Inferior parietal cortex (tissue), 1 donor: Measurements from ENCODE around the gene ZNF35.
"Not testable (repeated sequence)": the region's sequence is repeated elsewhere in the genome, so short reads cannot be mapped to it uniquely, and the experiment has no call there.

ENCODE experiments used
- DNase-seq: peaks from one replicate; pipeline ENCODE4 v3.0.0-alpha.2; 2016; ENCODE audit errors: extremely low spot score

ZNF35 gene

DNA sequence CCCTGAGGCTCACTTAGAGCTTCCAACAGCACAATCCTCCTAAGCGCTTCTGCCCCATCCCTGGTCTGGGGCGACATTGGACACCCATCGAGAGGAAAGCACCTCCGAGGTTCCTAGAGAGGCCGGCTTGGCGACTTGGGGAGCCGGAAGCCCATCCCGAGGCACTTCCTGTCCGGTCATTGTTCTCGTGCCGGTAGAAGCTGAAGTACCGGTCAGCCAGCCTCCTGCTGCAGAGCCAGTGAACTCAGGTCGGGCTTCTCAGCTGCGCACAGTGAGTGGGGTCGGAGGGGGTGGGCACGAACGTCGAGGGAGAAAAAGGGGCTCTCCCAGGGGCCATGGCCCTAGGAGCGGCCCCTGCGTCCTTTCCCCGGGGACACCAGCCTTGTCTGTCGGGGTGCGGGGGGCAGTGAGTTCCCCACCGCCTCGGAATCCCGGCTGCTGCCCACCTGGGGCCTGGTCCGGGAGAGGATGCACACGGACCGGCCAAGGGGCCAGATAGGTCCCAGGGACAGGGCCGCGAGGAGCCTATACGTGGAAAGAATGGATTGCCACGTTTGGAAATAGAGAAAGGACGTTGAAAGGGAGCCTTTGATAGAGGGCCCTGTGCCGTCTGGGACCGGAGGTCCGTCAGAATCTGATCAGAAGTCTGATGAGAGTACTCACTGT, at the start of gene ZNF35:
Gene ZNF35 (plus strand): TSS at position 169 of the 666 bp plus-strand sequence. CDS start 2,336 bp downstream, outside the sequence.
- DNase-seq = peak; percentile 92

- DNase-seq = no peak
Measured at GRCh38 chr3:44601749-44602148, 46.8 kb upstream of the ZNF35 start.

- DNase-seq = no peak
Measured at GRCh38 chr3:44612678-44613077, 35.9 kb upstream of the ZNF35 start.

DNA sequence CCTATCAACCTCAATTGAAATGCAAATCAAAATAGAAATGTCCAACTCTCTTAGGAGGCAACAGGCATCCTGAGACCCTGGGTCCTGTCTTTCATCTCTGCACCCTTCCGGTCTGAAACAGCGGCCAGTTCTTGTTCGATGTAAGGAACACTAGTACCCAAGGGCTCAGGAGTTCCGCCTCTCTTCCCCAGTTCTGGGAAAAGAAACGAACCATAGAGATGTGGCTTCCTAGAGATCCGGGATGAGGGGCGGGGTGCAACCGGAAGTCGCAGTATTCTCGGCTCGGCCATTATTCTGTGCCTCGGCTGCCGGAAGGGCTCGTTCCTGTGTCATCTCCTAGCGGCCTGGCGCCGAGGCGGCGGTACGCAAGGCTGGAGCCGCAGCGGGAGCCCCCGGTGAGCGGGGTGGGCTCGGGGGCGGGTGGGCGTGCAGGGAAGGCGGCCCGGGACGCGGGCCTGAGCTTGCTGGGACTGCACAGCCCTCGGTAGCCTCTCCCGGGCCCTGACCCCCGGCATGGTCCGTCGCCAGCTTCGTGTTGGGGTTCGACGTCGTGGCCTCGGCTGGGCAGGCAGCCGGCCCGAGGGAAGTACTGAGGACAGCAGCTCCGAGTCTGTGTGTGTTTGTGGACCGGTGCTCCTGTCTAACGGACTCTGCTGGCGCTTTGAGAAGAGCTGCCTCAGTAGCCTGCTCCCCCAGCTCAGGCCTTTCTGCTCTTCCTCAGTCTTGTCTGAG, 23.6 kb upstream of the ZNF35 start, which contains the start of gene ZNF197:
Gene ZNF197 (plus strand): TSS at position 288 of the 732 bp plus-strand sequence. CDS start 4,119 bp downstream, outside the sequence.
- DNase-seq = peak; percentile 93

GRCh38 chr3:44628716-44629115, 19.8 kb upstream of the ZNF35 start:
- DNase-seq = no peak

DNA sequence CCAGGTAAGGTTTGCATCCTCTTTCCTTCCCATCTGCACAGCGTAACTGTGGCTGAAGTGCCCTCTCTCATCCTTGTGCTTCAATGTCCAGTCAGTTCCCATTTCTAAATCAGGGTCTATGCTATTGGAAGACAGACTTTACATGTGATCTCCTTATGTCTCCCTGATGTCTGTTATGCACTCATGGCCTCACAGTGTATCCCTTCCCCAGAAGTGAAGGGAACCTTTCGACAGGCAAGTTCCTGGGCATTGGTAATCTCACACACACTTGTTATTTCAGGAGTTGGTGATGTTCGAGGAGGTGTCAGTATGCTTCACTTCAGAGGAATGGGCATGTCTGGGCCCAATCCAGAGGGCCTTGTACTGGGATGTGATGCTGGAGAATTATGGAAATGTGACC, 16.3 kb upstream of the ZNF35 start:
- no peak for DNase-seq

GRCh38 chr3:44642337-44642736, 6.2 kb upstream of the ZNF35 start:
- no peak for DNase-seq

DNA sequence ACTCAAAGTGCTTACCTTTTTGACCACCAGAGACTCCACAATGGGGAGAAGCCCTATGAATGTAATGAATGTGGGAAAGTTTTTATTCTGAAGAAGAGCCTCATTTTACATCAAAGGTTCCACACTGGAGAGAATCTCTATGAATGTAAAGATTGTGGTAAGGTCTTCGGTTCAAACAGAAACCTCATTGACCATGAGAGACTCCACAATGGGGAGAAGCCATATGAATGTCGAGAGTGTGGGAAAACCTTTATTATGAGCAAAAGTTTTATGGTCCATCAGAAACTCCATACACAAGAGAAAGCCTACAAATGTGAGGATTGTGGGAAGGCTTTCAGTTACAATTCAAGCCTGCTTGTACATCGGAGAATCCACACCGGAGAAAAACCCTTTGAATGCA, 5.5 kb upstream of the ZNF35 start:
- no peak for DNase-seq

DNA sequence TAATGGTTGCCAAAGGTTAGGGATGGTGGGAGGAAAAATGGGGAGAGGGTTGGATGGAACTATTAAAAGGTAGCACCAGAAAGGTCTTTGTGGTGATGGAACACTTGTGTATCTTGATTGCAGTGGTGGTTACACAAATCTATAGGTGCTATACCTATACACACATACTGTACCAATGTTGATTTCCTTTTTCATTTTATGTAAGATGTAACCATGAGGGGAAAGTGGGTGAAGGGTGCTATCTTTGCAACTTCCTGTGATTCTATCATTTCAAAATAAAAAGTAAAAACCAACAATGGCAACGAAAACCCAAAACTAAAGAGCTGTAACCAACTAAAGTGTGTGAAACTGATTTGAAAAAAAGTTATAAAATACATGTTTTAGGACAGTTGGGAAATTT, 761 bp upstream of the ZNF35 start:
- DNase-seq = no peak

DNA sequence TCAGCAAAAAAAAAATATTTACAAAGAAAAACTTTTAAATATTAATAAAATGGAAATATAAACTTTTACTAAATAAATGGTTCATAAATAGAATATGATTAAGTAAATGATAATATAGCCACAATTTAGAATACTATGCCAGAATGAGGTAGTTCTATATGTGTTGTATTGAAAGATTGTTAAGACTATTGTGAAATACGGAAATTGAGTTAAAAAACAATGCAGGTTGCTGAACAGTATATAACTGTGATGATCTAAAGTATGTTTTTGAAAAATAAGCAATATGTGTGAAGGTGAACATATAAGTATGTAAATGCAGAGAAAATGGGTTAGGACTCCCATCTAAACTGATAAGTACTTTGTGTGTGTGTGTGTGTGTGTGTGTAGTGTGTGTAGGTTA, 1.2 kb downstream of the ZNF35 start:
- DNase-seq = no peak

GRCh38 chr3:44654039-44654438, 5.5 kb downstream of the ZNF35 start:
- DNase-seq = no peak

DNA sequence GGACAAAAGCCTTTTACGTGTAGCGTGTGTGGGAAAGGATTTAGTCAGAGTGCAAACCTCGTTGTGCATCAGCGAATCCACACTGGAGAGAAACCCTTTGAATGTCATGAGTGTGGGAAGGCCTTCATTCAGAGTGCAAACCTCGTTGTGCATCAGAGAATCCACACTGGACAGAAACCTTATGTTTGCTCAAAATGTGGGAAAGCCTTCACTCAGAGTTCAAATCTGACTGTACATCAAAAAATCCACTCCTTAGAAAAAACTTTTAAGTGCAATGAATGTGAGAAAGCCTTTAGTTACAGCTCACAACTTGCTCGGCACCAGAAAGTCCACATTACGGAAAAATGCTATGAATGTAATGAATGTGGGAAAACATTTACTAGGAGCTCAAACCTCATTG, 10.5 kb downstream of the ZNF35 start:
- DNase-seq = no peak

DNA sequence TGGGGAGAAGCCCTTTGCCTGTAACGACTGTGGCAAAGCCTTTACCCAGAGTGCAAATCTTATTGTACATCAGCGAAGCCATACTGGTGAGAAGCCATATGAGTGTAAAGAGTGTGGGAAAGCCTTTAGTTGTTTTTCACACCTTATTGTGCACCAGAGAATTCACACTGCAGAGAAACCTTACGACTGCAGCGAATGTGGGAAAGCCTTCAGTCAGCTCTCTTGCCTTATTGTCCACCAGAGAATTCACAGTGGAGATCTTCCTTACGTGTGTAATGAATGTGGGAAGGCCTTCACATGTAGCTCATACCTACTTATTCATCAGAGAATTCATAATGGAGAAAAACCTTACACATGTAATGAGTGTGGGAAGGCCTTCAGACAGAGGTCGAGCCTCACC, 10.9 kb downstream of the ZNF35 start:
- DNase-seq = no peak

DNA sequence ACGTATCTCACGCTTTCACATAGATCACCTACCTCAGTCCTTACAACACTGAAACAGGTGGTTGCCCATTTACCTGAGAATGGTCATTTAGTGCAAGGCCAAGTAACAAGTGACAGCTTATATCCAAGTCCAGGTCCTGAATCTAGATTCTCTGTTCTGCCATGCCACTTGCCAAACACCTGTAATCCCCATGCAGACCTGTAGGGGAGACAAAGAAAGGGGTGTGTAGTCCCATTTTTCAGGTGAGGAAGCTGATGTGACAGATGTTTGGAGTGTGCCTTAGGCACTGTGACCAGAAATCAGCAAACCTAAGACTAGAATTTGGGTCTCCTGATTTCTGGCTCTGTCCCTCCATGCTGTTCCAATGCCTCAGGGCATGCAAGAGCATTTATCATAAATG, 12.7 kb downstream of the ZNF35 start:
- no peak for DNase-seq

DNA sequence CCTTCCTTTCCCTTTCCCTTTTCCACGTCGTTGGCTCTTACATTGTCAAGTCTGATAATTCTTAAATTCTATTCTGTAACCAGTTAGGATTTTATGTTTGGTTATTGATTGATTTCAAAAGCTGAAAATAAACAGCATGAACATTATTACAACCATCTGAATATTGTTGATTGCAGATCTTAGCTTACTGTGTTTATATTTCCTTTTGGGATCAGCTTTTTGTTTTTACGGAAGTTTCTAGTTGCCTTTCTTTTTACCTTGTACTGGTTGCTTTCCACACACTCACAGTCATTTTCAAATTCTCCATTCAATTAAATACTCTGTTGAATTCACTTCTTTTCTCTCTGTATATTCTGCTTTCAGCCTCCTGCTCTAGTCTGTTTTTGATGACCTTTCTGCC, 16.6 kb downstream of the ZNF35 start:
- no peak for DNase-seq

DNA sequence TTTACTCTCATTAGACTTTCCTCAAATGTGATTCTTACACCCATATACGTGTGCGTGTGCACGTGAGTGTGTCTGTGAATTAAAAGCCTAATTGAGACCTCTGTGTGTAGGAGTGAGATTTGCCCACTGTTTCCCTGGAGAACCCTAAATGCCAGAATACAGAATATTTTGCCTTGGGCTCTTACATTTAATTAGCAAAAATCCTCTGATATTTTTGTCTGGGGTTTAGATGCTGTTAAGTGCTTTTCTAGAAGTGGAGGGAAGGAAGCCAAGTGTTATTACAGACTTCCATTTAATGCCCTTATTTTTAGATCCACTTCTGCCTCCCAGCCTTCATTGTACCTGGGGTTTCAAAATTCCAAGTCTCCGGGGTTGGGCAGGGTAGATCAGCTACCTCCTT, 17.8 kb downstream of the ZNF35 start:
- DNase-seq = no peak

DNA sequence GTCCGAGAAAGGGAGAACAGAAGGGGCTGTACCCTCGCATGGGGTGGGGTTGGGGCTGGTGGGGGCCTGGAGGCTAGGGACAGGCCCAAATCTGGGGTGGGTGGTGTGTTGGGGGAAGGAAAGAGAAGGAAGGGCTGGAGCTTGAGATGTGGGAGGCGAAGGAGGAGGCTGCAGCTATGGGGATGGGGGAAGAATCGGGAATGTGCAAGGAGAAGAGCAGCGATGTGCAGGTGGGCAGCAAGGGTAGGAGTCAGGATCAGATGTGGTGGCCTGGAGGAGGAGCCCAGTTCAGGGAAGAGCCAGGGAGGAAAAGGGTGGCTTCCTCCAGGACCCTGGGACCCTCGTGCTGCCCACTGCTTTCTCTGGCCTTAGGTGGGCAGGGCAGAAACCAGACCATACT, 21.2 kb downstream of the ZNF35 start:
- DNase-seq = no peak

DNA sequence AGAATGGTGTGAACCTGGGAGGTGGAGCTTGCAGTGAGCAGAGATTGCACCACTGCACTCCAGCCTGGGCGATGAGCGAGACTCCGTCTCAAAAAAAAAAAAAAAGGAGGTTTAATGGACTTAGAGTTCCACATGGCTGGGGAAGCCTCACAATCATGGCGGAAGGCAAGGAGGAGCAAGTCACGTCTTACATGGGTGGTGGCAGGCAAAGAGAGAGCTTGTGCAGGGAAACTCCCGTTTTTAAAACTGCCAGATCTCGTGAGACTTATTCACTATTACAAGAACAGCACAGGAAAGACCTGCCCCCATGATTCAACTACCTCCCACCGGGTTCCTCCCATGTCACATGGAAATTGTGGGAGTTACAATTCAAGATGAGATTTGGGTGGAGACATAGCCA, 24.9 kb downstream of the ZNF35 start:
- not testable (repeated sequence) for DNase-seq

DNA sequence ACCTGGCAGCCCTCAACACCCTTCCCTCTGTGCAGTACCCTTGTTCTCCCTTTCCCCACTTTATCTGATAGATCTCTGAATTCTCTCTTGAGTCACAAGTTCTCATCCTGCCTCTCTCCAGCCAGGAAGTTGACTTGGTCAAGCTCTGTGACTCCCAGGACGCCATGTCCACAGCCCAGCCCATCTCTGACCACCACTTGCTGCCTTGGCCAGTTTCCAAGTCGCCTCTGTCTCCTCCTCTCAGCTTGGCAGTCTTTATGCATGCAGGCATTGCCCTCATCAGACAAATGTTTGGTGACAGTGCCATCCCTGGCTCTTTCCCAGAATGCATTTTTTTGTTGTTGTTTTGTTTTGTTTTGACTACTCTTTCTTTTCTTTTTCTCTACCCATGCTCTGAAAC, 25.7 kb downstream of the ZNF35 start:
- no peak for DNase-seq

- DNase-seq = no peak
Measured at GRCh38 chr3:44678480-44679116, 30.1 kb downstream of the ZNF35 start.

DNA sequence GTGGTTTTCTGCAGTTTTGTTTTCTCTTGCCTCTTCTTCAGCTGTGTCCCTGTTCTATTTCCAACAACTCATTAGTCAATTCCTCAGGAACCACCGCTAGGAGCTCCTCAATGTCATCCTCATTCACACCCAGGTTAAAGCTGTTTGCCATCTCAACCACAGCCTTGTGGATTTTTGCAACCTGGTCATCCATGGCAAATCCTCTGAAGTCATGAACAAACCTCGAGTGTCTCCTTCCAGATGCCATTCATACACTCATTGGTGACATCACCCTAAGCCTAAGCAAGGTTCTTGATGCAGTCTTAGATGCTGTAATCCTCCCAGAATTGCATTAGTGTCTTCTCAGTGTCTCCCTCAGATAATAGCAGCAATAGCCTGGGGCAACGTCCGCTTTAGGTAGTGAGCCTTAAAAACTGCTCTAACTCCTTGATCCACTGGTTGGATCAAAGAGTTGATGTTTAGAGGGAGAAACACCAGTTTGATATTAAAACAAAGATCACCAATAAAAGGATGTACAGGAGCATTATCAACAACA, 32.5 kb downstream of the ZNF35 start:
- DNase-seq = no peak

DNA sequence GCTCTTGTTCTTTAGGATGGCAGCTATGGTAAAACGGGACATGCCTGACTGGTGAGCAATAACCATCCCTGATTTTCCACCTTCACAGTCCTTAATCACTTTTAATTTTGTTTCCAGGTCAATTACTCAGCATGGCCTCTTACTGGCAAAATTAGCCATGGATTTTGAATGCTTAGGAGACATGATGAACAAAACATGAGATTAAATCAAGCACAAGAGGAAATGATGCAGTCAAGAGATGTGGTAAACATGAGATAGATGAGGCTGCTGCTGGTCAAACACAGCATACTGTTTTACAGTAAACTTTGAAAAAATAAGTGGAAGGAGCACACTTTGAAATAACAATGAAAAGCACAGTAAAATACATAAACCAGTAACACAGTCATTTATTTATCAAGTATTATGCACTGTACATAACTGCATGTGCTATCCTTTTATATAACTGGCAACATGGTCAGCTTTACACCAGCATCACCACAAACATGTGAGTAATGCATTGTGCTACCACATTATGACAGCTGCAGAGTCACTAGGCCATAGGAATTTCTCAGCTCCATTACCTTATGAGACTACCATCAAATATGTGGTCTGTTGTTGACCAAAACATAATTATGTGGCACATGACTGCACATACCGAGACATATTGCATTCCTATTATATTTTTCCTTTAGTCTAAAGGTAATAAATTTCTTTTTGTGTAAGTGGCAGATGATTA, 33.8 kb downstream of the ZNF35 start:
- no peak for DNase-seq
